Kidney (tissue), 14 donors: ENCODE results near the gene OR8B8. TPM values are rescaled to one million over a fixed set of nuclear protein-coding genes. Genes with fewer than 3 reads are reported as not detected.
A peak's percentile ranks its signal among the peaks of the same experiment; 100 is the strongest.
"Not testable (repeated sequence)": the region's sequence is repeated elsewhere in the genome, so short reads cannot be mapped to it uniquely, and the experiment has no call there.

Experiments
- DNase-seq, 5 donors: peaks; one replicate each; pipeline ENCODE4 v3.0.0-alpha.2; 2013 to 2020
- FAIRE-seq: peaks from 2 replicates; lab custom pipeline; 2012; peaks lifted over from hg19 to GRCh38; lab: Jason Lieb, UNC
- H3K27ac ChIP-seq, 2 donors: one replicate each; pipeline ENCODE4 v1.7.0; 2013; ENCODE audit warnings: low read depth in 2 of 2, low read length in 2 of 2, inconsistent platforms in 1 of 2
- H3K27me3 ChIP-seq: one replicate; pipeline ENCODE4 v1.7.1; 2013; ENCODE audit warnings: low read length, inconsistent platforms; ENCODE audit not compliant: control insufficient read depth, insufficient read depth
- H3K36me3 ChIP-seq, 3 donors: one replicate each; pipeline versions ENCODE4 v1.7.0 to v1.7.1; 2013; ENCODE audit warnings: low read length in 3 of 3, control low read depth in 1 of 3, inconsistent platforms in 1 of 3; ENCODE audit not compliant: insufficient read depth in 3 of 3, control insufficient read depth in 2 of 3
- H3K4me1 ChIP-seq, 3 donors: one replicate each; pipeline versions ENCODE4 v1.7.0 to v1.7.1; 2013; ENCODE audit warnings: low read length in 3 of 3, inconsistent platforms in 1 of 3, low read depth in 1 of 3; ENCODE audit not compliant: control insufficient read depth in 2 of 3, insufficient read depth in 2 of 3
- H3K4me3 ChIP-seq, 3 donors: one replicate each; pipeline versions ENCODE4 v1.7.0 to v1.8.1; 2013; ENCODE audit warnings: low read length in 3 of 3, control low read depth in 1 of 3, inconsistent platforms in 1 of 3
- H3K9ac ChIP-seq, 3 donors: one replicate each; pipeline versions ENCODE4 v1.7.0 to v1.7.1; 2013; ENCODE audit warnings: low read length in 3 of 3, control low read depth in 1 of 3, inconsistent platforms in 1 of 3
- H3K9me3 ChIP-seq, 3 donors: one replicate each; pipeline versions ENCODE4 v1.7.0 to v1.7.1; 2013; ENCODE audit warnings: low read length in 3 of 3, control low read depth in 1 of 3, inconsistent platforms in 1 of 3; ENCODE audit not compliant: control insufficient read depth in 2 of 3, insufficient read depth in 1 of 3
- CTCF ChIP-seq: IDR thresholded peaks from 3 replicates; pipeline ENCODE4 v1.5.1; 2012; ENCODE audit warnings: mild to moderate bottlenecking, moderate library complexity, borderline replicate concordance; ENCODE audit not compliant: insufficient read depth; ENCODE audit errors: extremely low read depth
- intact Hi-C: fragments of 100-400 bp; cut with DNase I; formaldehyde crosslinking; loops from one replicate; pipeline ENCODE4 v1.11.1; 2022
- polyA plus RNA-seq: library from polyadenylated mRNA; stranded (reverse); fragments of 350-450 nt; fragmentation: Illumina TruSeq; extraction: RNeasy Lipid Tissue Mini Kit (QIAGEN cat#74804); gene quantifications from one replicate; pipeline ENCODE4 v1.2.3, GENCODE V29; 2014; ENCODE audit warnings: low read depth, low replicate concordance; ENCODE audit not compliant: insufficient read depth
- total RNA-seq: library from RNA; stranded (reverse); fragmentation: NEBNext Ultra II Directional; extraction: Animal tissue kit (Norgen Biotek cat#: 25700); gene quantifications from one replicate; pipeline ENCODE4 v1.2.1, GENCODE V29; 2021
- donor health status: control.
- donor health status: control.
- donor health status: control.
- donor health status: control.
- donor health status: control.
- donor health status: DM: yes; HTN: yes; CAD: no.
- donor health status: Normal renal cell carcinoma (clear cell type).

OR8B8 gene
- total and polyA plus RNA-seq, 2 donors from 2014 or later = not detected

- DNase-seq (peak in 2 of 5 donors; percentile 22 to 40), FAIRE-seq (peak; percentile 97)
- no peak overlapping the region for H3K27ac ChIP-seq
- no peaks in the 10 kb centered on the region for H3K27me3 ChIP-seq
- no peak overlapping the region for H3K9ac ChIP-seq
- no peaks in the 10 kb centered on the region for H3K4me1 ChIP-seq
- H3K4me3 ChIP-seq = no peak overlapping the region
- no peaks in the 10 kb centered on the region for H3K9me3 ChIP-seq
- intact Hi-C loops = loop anchor here (10.0 kb wide), 1 partner anchor 169 kb away; no protein-coding TSS in a partner anchor
- TF ChIP-seq CTCF = peak; percentile 59
- H3K36me3 ChIP-seq = no peaks in the 10 kb centered on the region
Observed at GRCh38 chr11:124415356-124415923, 30.1 kb downstream of the OR8B8 start.

- intact Hi-C loops = loop anchor here (10.0 kb wide), 1 partner anchor 175 kb away; no protein-coding TSS in a partner anchor
- no peak for TF ChIP-seq CTCF
- Histone ChIP-seq H3K4me1 (no peaks in the 10 kb centered on the region), H3K27ac (no peak overlapping the region), H3K9ac (no peak overlapping the region), H3K4me3 (no peak overlapping the region), H3K36me3 (no peaks in the 10 kb centered on the region), H3K27me3 (no peaks in the 10 kb centered on the region), H3K9me3 (no peaks in the 10 kb centered on the region)
- FAIRE-seq = no peak
- DNase-seq = no peak
Observed at GRCh38 chr11:124409906-124410305, 35.6 kb downstream of the OR8B8 start.

DNA sequence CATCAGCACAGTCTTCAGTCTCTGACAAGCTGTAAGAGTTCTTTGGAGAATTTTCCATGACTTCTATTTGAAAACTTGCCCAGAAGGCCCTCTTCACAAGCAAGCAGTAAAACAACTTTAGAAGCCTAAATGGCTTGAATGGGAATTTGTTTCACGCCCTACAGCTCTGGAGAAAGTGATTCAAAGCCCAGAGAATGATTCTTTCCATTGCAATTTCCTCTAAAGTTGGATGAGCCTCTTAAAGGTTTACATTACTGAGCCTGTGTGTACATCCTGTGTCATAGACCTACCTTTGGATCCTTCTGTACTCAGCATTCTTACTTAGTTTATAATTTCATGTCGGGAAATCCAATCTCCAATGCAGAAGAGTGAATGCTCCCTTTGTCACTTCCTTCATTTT is 39.9 kb downstream of the OR8B8 start:
- FAIRE-seq (no peak), DNase-seq (peak in 1 of 5 donors; percentile 19)
- intact Hi-C loops = no loop called here
- H3K36me3 ChIP-seq = no peaks in the 10 kb centered on the region
- H3K27me3 ChIP-seq = no peaks in the 10 kb centered on the region
- H3K27ac ChIP-seq = no peak overlapping the region
- H3K9ac ChIP-seq = no peak overlapping the region
- H3K9me3 ChIP-seq = no peaks in the 10 kb centered on the region
- TF ChIP-seq CTCF = no peak
- H3K4me1 ChIP-seq = no peaks in the 10 kb centered on the region
- no peak overlapping the region for H3K4me3 ChIP-seq

DNA sequence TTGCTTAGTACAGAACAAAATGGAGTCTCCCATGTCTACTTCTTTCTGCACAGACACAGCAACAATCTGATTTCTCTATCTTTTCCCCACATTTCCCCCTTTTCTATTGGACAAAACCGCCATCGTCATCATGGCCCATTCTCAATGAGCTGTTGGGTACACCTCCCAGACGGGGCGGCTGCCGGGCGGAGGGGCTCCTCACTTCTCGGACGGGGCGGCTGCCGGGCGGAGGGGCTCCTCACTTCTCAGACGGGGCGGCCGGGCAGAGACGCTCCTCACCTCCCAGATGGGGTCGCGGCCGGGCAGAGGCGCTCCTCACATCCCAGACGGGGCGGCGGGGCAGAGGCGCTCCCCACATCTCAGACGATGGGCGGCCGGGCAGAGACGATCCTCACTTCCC is 42.3 kb downstream of the OR8B8 start:
- H3K4me3 ChIP-seq, intact Hi-C loops, FAIRE-seq: not testable (repeated sequence)

More for the DNA sequence above, 42.3 kb downstream of the OR8B8 start:
- not testable (repeated sequence) for H3K9ac ChIP-seq, DNase-seq, H3K27ac ChIP-seq, H3K4me1 ChIP-seq, H3K9me3 ChIP-seq, H3K36me3 ChIP-seq, H3K27me3 ChIP-seq
